ENCODE data around the gene THSD7B.

- TF ChIP-seq POLR2AphosphoS5 (IDR thresholded peaks at IDR 0.05) (no peak), CTCF (IDR thresholded peaks at IDR 0.05) (no peak)
Measured at GRCh38 chr2:137190411-137191195, 425.3 kb downstream of the THSD7B start.

All from prostate gland (tissue), 2 donors.